Measurements from ENCODE around the gene SNRNP25. TPM values are rescaled to one million over a fixed set of nuclear protein-coding genes. Genes with fewer than 3 reads are reported as not detected.

The SNRNP25 gene
- total and polyA plus RNA-seq, 11 donors: 41.6 to 127 (median 56.7) TPM

- WGBS, 4 donors: 81 to 85% (median 81%) methylated on average over 9 to 13 of the region's 13 CpGs
- TF ChIP-seq, protein P1, sequence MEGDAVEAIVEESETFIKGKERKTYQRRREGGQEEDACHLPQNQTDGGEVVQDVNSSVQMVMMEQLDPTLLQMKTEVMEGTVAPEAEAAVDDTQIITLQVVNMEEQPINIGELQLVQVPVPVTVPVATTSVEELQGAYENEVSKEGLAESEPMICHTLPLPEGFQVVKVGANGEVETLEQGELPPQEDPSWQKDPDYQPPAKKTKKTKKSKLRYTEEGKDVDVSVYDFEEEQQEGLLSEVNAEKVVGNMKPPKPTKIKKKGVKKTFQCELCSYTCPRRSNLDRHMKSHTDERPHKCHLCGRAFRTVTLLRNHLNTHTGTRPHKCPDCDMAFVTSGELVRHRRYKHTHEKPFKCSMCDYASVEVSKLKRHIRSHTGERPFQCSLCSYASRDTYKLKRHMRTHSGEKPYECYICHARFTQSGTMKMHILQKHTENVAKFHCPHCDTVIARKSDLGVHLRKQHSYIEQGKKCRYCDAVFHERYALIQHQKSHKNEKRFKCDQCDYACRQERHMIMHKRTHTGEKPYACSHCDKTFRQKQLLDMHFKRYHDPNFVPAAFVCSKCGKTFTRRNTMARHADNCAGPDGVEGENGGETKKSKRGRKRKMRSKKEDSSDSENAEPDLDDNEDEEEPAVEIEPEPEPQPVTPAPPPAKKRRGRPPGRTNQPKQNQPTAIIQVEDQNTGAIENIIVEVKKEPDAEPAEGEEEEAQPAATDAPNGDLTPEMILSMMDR (IDR thresholded peaks at IDR 0.05): no peak
- no peak for TF ChIP-seq POLR2A (IDR thresholded peaks at IDR 0.05)
- H3K27me3 ChIP-seq: peaks cover 0 to 8% (median 0%) of the 10 kb centered on the region in 9 donors
- H3K27ac ChIP-seq: peak overlapping the region in 2 of 12 donors; percentile 20 to 32
- no peak overlapping the region for H3K4me3 ChIP-seq
- ATAC-seq (peak in 1 of 4 donors; percentile 5), DNase-seq (peak in 2 of 5 donors; percentile 24 to 25)
- peaks cover 5 to 65% (median 56%) of the 10 kb centered on the region in 12 donors for H3K4me1 ChIP-seq
- peaks cover 0 to 36% (median 31%) of the 10 kb centered on the region in 9 donors for H3K36me3 ChIP-seq
- intact Hi-C loops (cut with DNase I): loop anchor here in 4 of 10 donors (1.0 to 2.0 kb wide), 3 partner anchors 30 to 31 kb away; no protein-coding TSS in a partner anchor
- H3K9me3 ChIP-seq: no peaks in the 10 kb centered on the region
Measured at GRCh38 chr16:66309-67182, 12.9 kb downstream of the SNRNP25 start.

GRCh38 chr16:67183-67791 is 13.7 kb downstream of the SNRNP25 start:
- H3K27ac ChIP-seq: peak overlapping the region in 3 of 12 donors; percentile 32 to 53 (median 43)
- peaks cover 5 to 66% (median 56%) of the 10 kb centered on the region in 12 donors for H3K4me1 ChIP-seq
- no peak for ATAC-seq
- DNase-seq: peak in 2 of 5 donors; percentile 55 to 59
- peaks cover 0 to 29% (median 25%) of the 10 kb centered on the region in 9 donors for H3K36me3 ChIP-seq
- H3K27me3 ChIP-seq: peaks cover 0 to 15% (median 0%) of the 10 kb centered on the region in 9 donors
- TF ChIP-seq POLR2A (IDR thresholded peaks at IDR 0.05): no peak
- TF ChIP-seq, protein P1 (IDR thresholded peaks at IDR 0.05): no peak
- WGBS, 4 donors: 69 to 78% (median 70%) methylated on average over 10 of the region's 10 CpGs
- intact Hi-C loops (cut with DNase I): loop anchor here in 2 of 10 donors (2.0 kb wide), 1 partner anchor 30 kb away; no protein-coding TSS in a partner anchor
- H3K4me3 ChIP-seq: no peak overlapping the region
- H3K9me3 ChIP-seq: no peaks in the 10 kb centered on the region

GRCh38 chr16:67884-68789 is 14.5 kb downstream of the SNRNP25 start:
- 75 to 80% (median 78%) methylated on average over 19 to 27 of the region's 27 CpGs for WGBS, 4 donors
- H3K4me3 ChIP-seq: no peak overlapping the region
- ATAC-seq (no peak), DNase-seq (peak in 2 of 5 donors; percentile 27 to 55)
- no peaks in the 10 kb centered on the region for H3K9me3 ChIP-seq
- no peak for TF ChIP-seq POLR2A (IDR thresholded peaks at IDR 0.05)
- TF ChIP-seq, protein P1 (IDR thresholded peaks at IDR 0.05): no peak
- intact Hi-C loops (cut with DNase I): loop anchor here in 2 of 10 donors (2.0 kb wide), 1 partner anchor 29 kb away; no protein-coding TSS in a partner anchor
- peaks cover 0 to 21% (median 0%) of the 10 kb centered on the region in 9 donors for H3K27me3 ChIP-seq
- peak overlapping the region in 5 of 12 donors; percentile 13 to 53 (median 32) for H3K27ac ChIP-seq
- H3K4me1 ChIP-seq: peaks cover 5 to 72% (median 62%) of the 10 kb centered on the region in 12 donors
- H3K36me3 ChIP-seq: peaks cover 0 to 20% (median 17%) of the 10 kb centered on the region in 9 donors
